Stimulated activated naive CD8-positive, alpha-beta T cell treated with anti-CD3 and anti-CD28 coated beads, Interleukin-15, Interleukin-2, amounts not matched to agents 100 ng/mL and 50 ng/mL, for 24 hours (primary cell): ENCODE data around the gene STRN4.

Experiments used
- H3K27ac Mint-ChIP-seq: one replicate; pipeline ENCODE4 v1.8.0; 2021; ENCODE audit warnings: mild to moderate bottlenecking, mixed read lengths
- H3K27me3 Mint-ChIP-seq: one replicate; pipeline ENCODE4 v1.8.0; 2021; ENCODE audit warnings: mixed read lengths
- H3K36me3 Mint-ChIP-seq: one replicate; pipeline ENCODE4 v1.8.0; 2021; ENCODE audit warnings: low read depth, mixed read lengths
- H3K4me1 Mint-ChIP-seq: one replicate; pipeline ENCODE4 v1.8.0; 2021; ENCODE audit warnings: low read depth, mixed read lengths
- H3K4me3 Mint-ChIP-seq: one replicate; pipeline ENCODE4 v1.8.0; 2021; ENCODE audit warnings: mild to moderate bottlenecking, mixed read lengths
- H3K9me3 Mint-ChIP-seq: one replicate; pipeline ENCODE4 v1.8.0; 2021; ENCODE audit warnings: mixed read lengths

Gene STRN4

GRCh38 chr19:46726971-46727501 lies 19.2 kb downstream of the STRN4 start:
- no peak overlapping the region for H3K27ac Mint-ChIP-seq
- H3K9me3 Mint-ChIP-seq, result no peaks in the 10 kb centered on the region
- H3K27me3 Mint-ChIP-seq, result no peaks in the 10 kb centered on the region
- H3K36me3 Mint-ChIP-seq, result peaks cover 61% of the 10 kb centered on the region
- H3K4me1 Mint-ChIP-seq, result peaks cover 37% of the 10 kb centered on the region
- no peak overlapping the region for H3K4me3 Mint-ChIP-seq

- Mint-ChIP-seq H3K4me1 (peaks cover 34% of the 10 kb centered on the region), H3K9me3 (no peaks in the 10 kb centered on the region), H3K27ac (no peak overlapping the region), H3K4me3 (no peak overlapping the region), H3K36me3 (peaks cover 59% of the 10 kb centered on the region), H3K27me3 (no peaks in the 10 kb centered on the region)
Observed at GRCh38 chr19:46726551-46726950, 19.7 kb downstream of the STRN4 start.

DNA sequence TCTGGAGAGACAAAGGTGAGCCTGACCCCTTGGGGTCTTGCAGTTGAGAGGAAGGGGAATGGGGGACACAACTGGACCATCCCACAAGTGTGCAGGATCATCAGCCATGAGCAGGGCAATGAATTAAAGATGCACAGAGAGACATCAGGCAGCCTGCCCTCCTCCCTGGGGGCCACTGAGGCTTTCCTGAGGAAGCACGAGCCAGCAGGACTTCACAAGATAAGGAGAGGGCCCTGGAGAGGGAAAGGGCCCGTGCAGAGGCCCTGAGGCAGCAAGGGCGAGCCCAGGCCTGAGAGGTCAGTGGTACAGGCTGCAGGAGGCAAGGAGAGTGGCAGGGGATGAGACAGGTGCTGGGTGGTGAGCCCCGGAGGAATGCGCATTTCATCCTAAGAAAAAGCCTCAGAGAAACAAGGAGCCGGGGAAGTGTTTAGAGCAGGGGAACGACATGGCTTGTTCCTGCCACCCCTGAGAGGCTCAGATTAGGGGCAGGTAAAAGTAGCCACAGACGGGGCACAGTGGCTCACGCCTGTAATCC lies 20.3 kb downstream of the STRN4 start:
- H3K36me3 Mint-ChIP-seq, result peaks cover 54% of the 10 kb centered on the region
- H3K4me3 Mint-ChIP-seq, result no peak overlapping the region
- H3K27me3 Mint-ChIP-seq, result no peaks in the 10 kb centered on the region
- peaks cover 28% of the 10 kb centered on the region for H3K4me1 Mint-ChIP-seq
- H3K9me3 Mint-ChIP-seq, result no peaks in the 10 kb centered on the region
- H3K27ac Mint-ChIP-seq, result no peak overlapping the region

GRCh38 chr19:46725036-46725820 lies 21.0 kb downstream of the STRN4 start:
- Mint-ChIP-seq H3K4me3 (no peak overlapping the region), H3K9me3 (no peaks in the 10 kb centered on the region), H3K36me3 (peaks cover 53% of the 10 kb centered on the region), H3K27ac (no peak overlapping the region), H3K27me3 (no peaks in the 10 kb centered on the region), H3K4me1 (peaks cover 31% of the 10 kb centered on the region)

DNA sequence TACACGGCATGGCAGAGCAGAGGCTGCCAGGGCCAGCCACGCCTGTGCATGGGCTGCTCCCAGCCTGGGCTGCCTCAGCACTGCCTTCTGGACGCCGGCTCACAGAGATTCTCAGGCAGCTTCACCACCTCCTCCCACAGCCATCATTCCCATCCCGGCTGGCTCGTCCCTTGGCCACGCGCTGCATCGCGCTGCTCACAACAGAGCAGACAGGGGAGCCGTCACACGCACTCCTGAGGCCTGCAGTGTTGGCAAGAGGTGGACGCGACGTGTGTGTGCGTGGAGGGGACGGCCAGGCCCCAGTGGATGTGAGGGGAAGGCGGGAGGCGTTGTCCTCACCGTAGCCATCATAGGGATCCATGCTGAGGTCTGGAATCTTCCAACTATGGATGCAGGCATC lies 21.8 kb downstream of the STRN4 start:
- Mint-ChIP-seq H3K4me1 (peaks cover 32% of the 10 kb centered on the region), H3K4me3 (no peak overlapping the region), H3K9me3 (no peaks in the 10 kb centered on the region), H3K27me3 (no peaks in the 10 kb centered on the region), H3K36me3 (peaks cover 52% of the 10 kb centered on the region), H3K27ac (no peak overlapping the region)

DNA sequence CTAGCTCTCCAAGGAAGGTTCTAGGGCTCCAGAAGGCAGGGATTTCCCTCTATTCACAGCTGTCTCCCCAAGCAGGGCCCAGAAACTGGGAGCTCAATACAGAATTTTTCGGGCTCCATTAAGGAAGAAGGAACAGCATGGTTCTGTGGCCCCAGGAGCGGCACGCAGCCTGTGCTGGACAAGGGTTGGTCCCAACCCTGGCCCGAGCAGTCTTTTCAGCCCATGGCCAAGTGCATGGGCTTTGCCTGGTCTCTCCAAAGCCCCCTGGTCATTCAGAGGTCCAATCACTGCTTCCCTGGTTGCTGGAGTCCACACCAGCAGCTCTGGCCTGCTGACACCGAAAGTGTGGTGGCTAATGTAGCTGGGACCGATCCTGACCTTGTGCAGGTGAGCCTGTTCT lies 22.8 kb downstream of the STRN4 start:
- Mint-ChIP-seq H3K4me1 (peaks cover 33% of the 10 kb centered on the region), H3K27ac (no peak overlapping the region), H3K27me3 (no peaks in the 10 kb centered on the region), H3K4me3 (no peak overlapping the region), H3K36me3 (peaks cover 45% of the 10 kb centered on the region), H3K9me3 (no peaks in the 10 kb centered on the region)

DNA sequence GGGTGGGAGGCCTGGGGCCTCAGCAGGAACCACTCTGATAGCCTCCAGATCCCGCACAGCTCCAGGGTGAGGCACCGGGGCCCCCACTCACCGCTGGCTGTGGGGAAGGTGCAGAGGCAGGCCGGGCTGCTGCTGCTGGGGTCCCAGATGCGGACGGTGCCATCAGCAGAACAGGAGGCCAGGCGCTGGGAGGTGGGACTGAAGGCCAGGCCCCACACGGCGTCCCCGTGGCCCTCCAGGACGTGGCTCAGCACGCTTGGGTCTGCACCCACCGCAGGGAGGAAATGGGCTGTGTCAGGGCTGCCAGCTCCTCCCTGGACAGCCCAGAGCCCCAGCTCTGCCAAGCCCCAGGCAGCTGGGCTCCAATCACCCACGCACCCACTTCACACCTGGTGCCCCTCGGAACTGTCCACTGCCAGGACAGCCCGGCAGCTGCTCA lies 23.2 kb downstream of the STRN4 start:
- Mint-ChIP-seq H3K4me3 (no peak overlapping the region), H3K9me3 (no peaks in the 10 kb centered on the region), H3K27ac (no peak overlapping the region), H3K4me1 (peaks cover 37% of the 10 kb centered on the region), H3K36me3 (peaks cover 43% of the 10 kb centered on the region), H3K27me3 (no peaks in the 10 kb centered on the region)

DNA sequence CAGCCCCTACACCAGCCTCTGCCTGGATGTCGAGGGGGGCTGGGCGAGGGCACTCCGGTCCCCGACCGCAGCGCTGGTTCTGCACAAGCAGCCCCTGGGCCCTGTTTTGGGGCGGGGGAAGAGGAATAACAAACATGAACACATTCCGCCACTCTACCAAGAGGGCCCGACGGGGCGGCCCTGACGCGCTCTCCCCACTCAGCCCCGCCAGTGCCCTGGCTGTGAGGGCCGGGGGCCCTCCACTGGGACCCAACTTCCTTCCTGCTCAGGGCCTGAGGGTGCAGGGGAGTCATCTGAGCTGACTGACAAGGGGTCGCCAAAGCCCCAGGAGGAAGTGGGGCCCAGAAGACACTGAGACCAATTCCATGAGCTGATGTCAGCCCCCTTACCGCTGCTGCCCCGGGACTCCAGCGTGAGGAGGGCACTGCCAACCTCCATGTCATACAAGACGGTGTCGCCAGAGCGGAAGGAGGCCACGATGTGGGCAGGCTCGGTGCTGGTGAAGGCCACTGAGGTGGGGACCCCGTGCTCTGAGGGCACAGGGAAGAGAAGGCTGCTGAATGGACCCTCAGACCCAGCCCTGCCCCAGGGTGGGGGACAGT lies 23.7 kb downstream of the STRN4 start:
- Mint-ChIP-seq H3K27ac (peak overlapping the region; percentile 24), H3K27me3 (no peaks in the 10 kb centered on the region), H3K9me3 (no peaks in the 10 kb centered on the region), H3K4me3 (peak overlapping the region; percentile 22), H3K36me3 (peaks cover 42% of the 10 kb centered on the region), H3K4me1 (peaks cover 42% of the 10 kb centered on the region)

- H3K36me3 Mint-ChIP-seq, result peaks cover 39% of the 10 kb centered on the region
- peak overlapping the region; percentile 22 for H3K4me3 Mint-ChIP-seq
- peaks cover 43% of the 10 kb centered on the region for H3K4me1 Mint-ChIP-seq
- H3K9me3 Mint-ChIP-seq, result no peaks in the 10 kb centered on the region
- peak overlapping the region; percentile 24 for H3K27ac Mint-ChIP-seq
- H3K27me3 Mint-ChIP-seq, result no peaks in the 10 kb centered on the region
Observed at GRCh38 chr19:46722004-46722380, 24.3 kb downstream of the STRN4 start.

GRCh38 chr19:46721269-46722003 lies 24.8 kb downstream of the STRN4 start:
- Mint-ChIP-seq H3K9me3 (no peaks in the 10 kb centered on the region), H3K27ac (peak overlapping the region; percentile 24), H3K4me1 (peaks cover 43% of the 10 kb centered on the region), H3K36me3 (peaks cover 38% of the 10 kb centered on the region), H3K27me3 (no peaks in the 10 kb centered on the region), H3K4me3 (no peak overlapping the region)

GRCh38 chr19:46720503-46721239 lies 25.6 kb downstream of the STRN4 start:
- no peak overlapping the region for H3K27ac Mint-ChIP-seq
- no peaks in the 10 kb centered on the region for H3K9me3 Mint-ChIP-seq
- peaks cover 43% of the 10 kb centered on the region for H3K4me1 Mint-ChIP-seq
- no peaks in the 10 kb centered on the region for H3K27me3 Mint-ChIP-seq
- peaks cover 30% of the 10 kb centered on the region for H3K36me3 Mint-ChIP-seq
- H3K4me3 Mint-ChIP-seq, result no peak overlapping the region

DNA sequence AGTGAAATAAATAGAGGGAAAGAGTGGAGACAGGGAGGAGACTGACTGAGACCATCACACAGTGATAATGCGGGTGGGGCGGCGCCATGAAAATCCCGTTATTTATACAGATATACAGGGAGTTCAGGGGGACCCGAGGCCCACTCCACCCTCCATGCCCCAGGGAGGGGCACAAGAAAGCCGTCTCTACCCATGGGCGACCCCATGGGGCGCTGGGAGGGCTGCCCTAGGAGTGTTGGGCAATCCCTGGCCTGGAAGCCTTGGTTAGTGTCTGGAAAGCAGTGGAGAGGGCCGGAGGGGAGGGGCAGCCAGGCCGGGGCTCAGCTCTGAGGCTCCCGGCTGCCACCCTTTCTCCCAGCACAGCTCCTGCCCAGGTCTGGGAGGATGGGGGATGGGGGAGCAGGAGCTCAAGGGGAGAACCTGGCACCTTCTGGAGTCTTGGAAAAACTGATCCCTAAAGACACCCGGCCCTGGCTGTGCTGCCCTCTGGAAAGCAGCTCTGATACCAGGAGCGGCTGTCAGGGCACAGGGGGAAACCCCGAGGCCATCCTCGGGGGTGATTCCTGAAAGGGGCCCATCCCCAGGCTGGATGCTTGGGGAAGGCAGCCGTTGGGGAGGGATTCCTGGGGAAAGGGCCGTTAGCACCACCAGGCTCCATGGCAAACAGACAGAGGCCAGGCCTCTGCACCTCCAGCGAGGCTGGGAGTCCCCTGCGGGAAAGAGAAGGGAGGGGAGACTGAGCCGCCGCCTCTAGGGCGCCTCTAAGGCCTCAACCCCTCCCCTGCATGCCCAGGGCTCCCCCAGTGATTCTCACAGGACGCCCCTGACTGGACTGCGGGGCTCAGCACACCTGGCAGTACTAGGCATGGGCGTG lies 26.4 kb downstream of the STRN4 start:
- Mint-ChIP-seq H3K36me3 (peaks cover 28% of the 10 kb centered on the region), H3K27ac (peak overlapping the region; percentile 77), H3K27me3 (no peaks in the 10 kb centered on the region), H3K4me3 (peak overlapping the region; percentile 92), H3K9me3 (no peaks in the 10 kb centered on the region), H3K4me1 (peaks cover 49% of the 10 kb centered on the region)

GRCh38 chr19:46718934-46719622 lies 27.2 kb downstream of the STRN4 start:
- H3K4me1 Mint-ChIP-seq, result peaks cover 49% of the 10 kb centered on the region
- no peaks in the 10 kb centered on the region for H3K27me3 Mint-ChIP-seq
- H3K9me3 Mint-ChIP-seq, result no peaks in the 10 kb centered on the region
- peaks cover 22% of the 10 kb centered on the region for H3K36me3 Mint-ChIP-seq
- peak overlapping the region; percentile 92 for H3K4me3 Mint-ChIP-seq
- H3K27ac Mint-ChIP-seq, result peak overlapping the region; percentile 94
